Measurements from ENCODE around the gene KCNB1.

- TF ChIP-seq USF2 (IDR thresholded peaks at IDR 0.05; ENCODE audit: low read depth, low read length) = no peak
- TF ChIP-seq MXI1 (IDR thresholded peaks at IDR 0.05; ENCODE audit: borderline replicate concordance, low read depth, low read length) = no peak
- TF ChIP-seq CTCF (conservative IDR thresholded peaks at IDR 0.05; ENCODE audit: low read depth, low read length) = no peak
- no peak for TF ChIP-seq POLR2A (IDR thresholded peaks at IDR 0.05; ENCODE audit: low read depth, low read length)
- no peak for TF ChIP-seq RCOR1 (IDR thresholded peaks at IDR 0.05; ENCODE audit: insufficient replicate concordance, low read length)
- TF ChIP-seq MAZ (IDR thresholded peaks at IDR 0.05; ENCODE audit: borderline replicate concordance, low read depth, low read length) = no peak
These were observed 115.4 kb downstream of the KCNB1 start for GRCh38 chr20:49367113-49367512.

Measured in IMR-90 (cell line).